SH-SY5Y (cell line): ENCODE results near the gene CELSR1.

Experiments used
- GATA2 ChIP-seq: IDR thresholded peaks from 2 replicates; pipeline ENCODE4 v1.6.1; 2011; ENCODE audit warnings: mild to moderate bottlenecking, low read depth, low read length
- GATA3 ChIP-seq: IDR thresholded peaks from 2 replicates; pipeline ENCODE4 v1.6.1; 2011; ENCODE audit warnings: low read depth, mild to moderate bottlenecking, low read length, moderate library complexity

DNA sequence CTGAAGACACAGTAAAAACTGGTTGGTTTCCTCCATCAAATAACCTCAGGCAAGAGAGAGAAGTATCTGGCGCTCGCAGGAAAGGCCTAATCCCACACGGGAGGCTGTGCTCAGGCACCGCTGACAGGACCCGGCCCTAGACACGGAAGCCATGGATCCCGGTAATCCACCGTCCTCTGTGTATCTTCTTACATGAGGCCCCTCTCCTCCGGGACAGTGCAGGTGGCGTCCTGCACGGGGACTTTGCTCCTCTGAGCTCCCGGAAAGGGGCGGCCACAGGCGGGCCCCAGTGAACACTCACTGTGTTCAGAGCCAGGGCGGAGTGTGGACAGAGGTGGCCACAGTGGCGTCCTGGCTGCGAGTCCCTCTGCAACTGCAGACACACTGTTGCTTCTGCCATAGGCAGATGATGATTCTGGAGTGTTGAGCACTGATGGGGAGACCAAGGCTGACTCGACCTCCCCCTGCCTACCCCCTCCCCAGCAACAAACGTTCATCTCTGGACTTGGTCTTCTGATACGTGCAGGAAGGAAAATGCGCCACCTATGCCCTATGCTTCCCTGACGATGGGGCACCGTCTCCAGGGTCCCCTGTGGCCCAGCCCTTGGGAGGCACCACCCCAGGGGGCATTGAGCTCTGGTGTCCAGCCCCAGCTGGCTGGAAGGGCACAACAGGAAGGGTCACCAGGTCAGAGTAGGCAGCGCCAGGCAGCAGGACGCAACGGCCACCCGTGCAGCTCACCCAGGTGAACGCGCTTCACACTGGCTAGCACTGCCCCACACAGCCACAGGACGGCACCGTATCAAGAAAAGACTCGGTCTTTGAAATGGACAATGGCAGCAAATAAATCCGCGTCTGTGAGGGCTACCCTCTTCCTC is 106.2 kb downstream of the CELSR1 start:
- TF ChIP-seq GATA2 (no peak), GATA3 (no peak)
